ENCODE measurements around the gene CAMTA1. TPM values are rescaled to one million over a fixed set of nuclear protein-coding genes. Genes with fewer than 3 reads are reported as not detected.

The CAMTA1 gene
- total RNA-seq, 1 experiment from 2014 or later = 82.2 TPM

DNA sequence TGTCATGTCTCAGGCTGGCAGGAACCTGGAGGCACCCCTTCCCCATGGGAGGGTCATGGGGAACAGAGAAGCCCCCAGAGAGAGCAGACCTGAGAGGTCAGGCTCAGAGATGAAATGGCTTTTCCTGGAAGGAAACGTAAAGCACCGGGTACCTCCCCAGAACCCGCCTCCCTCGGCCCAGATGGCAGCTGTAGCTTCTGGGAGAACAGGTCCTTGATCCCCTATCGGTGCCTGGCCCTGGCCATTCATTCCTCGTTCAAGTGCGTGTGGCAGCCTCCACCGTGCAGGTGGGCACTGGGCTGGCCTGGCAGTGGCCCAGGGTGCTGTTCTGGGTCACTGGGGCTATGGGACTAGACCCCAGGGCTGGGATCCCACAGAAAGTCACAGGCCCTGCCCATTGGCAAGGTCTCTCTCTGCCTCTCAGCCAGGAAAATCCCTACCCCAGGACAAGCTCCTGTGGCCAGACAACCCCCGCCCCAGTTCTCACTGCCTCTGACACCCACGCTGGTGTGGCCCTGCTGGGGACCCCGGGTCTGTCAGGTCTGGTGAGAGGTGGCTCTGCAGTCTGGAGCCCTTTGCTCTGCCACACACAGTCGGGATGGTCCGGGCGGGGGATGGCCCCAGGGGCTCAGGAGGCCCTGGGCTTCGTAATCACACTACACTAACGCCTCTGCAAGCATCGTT is 802.7 kb downstream of the CAMTA1 start:
- TF ChIP-seq SIN3A (IDR thresholded peaks at IDR 0.05; ENCODE audit: borderline replicate concordance, insufficient read depth, low read depth, low read length) (no peak), TCF7L2 (IDR thresholded peaks at IDR 0.05; ENCODE audit: low read depth, low read length) (no peak), POLR2AphosphoS5 (IDR thresholded peaks at IDR 0.05; ENCODE audit: low read depth, low read length) (no peak)
- TF ChIP-seq, protein P1, sequence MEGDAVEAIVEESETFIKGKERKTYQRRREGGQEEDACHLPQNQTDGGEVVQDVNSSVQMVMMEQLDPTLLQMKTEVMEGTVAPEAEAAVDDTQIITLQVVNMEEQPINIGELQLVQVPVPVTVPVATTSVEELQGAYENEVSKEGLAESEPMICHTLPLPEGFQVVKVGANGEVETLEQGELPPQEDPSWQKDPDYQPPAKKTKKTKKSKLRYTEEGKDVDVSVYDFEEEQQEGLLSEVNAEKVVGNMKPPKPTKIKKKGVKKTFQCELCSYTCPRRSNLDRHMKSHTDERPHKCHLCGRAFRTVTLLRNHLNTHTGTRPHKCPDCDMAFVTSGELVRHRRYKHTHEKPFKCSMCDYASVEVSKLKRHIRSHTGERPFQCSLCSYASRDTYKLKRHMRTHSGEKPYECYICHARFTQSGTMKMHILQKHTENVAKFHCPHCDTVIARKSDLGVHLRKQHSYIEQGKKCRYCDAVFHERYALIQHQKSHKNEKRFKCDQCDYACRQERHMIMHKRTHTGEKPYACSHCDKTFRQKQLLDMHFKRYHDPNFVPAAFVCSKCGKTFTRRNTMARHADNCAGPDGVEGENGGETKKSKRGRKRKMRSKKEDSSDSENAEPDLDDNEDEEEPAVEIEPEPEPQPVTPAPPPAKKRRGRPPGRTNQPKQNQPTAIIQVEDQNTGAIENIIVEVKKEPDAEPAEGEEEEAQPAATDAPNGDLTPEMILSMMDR (IDR thresholded peaks at IDR 0.05) = no peak
- TF ChIP-seq, protein P2, sequence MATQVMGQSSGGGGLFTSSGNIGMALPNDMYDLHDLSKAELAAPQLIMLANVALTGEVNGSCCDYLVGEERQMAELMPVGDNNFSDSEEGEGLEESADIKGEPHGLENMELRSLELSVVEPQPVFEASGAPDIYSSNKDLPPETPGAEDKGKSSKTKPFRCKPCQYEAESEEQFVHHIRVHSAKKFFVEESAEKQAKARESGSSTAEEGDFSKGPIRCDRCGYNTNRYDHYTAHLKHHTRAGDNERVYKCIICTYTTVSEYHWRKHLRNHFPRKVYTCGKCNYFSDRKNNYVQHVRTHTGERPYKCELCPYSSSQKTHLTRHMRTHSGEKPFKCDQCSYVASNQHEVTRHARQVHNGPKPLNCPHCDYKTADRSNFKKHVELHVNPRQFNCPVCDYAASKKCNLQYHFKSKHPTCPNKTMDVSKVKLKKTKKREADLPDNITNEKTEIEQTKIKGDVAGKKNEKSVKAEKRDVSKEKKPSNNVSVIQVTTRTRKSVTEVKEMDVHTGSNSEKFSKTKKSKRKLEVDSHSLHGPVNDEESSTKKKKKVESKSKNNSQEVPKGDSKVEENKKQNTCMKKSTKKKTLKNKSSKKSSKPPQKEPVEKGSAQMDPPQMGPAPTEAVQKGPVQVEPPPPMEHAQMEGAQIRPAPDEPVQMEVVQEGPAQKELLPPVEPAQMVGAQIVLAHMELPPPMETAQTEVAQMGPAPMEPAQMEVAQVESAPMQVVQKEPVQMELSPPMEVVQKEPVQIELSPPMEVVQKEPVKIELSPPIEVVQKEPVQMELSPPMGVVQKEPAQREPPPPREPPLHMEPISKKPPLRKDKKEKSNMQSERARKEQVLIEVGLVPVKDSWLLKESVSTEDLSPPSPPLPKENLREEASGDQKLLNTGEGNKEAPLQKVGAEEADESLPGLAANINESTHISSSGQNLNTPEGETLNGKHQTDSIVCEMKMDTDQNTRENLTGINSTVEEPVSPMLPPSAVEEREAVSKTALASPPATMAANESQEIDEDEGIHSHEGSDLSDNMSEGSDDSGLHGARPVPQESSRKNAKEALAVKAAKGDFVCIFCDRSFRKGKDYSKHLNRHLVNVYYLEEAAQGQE (IDR thresholded peaks at IDR 0.05; ENCODE audit: insufficient read depth in 1 of 2, low read depth in 2 of 2, low read length in 1 of 2) = no peak
- ATAC-seq = no peak
- intact Hi-C loops (cut with micrococcal nuclease; ENCODE audit: unreplicated experiment) (no loop called here), in situ Hi-C loops (cut with HindIII; ENCODE audit: low pct_unique_long_range_greater_than_20kb, low sequenced_read_pairs) (no loop called here)
- DNase-seq (ENCODE audit: low read depth, low spot score) = no peak
- CTCF ChIA-PET = no interaction called here
- Histone ChIP-seq H3K4me1 (ENCODE audit: control insufficient read depth, insufficient read depth, low read length) (no peaks in the 10 kb centered on the region), H3K27me3 (ENCODE audit: control insufficient read depth, insufficient read depth, low read length) (no peaks in the 10 kb centered on the region), H3K36me3 (ENCODE audit: control insufficient read depth, insufficient read depth, low read length) (no peaks in the 10 kb centered on the region), H3K9me3 (ENCODE audit: control insufficient read depth, insufficient read depth, low read depth, low read length) (no peaks in the 10 kb centered on the region), H3K4me3 (ENCODE audit: low read depth in 2 of 2, low read length in 2 of 2) (no peak overlapping the region), H3K27ac (ENCODE audit: low read length) (no peak overlapping the region)
- POLR2A ChIA-PET = no interaction called here
- no TSS peak for BruUV-seq (replicated peaks)

DNA sequence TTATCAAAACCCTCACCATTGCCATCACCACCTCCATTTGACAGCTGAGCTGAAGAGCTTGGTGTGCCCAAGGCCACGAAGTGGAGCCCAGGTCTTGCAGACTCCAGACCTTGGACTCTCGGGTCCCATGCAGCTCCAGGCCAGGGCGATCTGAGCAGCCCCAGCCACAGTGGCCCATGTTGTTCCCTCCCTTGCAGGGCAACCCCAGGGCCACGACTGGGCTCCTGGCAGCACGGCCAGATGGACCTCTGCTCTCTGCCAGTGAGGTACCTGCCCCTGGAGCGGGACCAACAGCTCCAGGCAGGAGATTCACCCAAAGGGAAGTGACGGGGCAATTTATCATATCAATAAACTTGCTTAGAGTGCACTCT is 803.2 kb downstream of the CAMTA1 start:
- TF ChIP-seq, protein P1 (IDR thresholded peaks at IDR 0.05) = no peak
- TF ChIP-seq POLR2AphosphoS5 (IDR thresholded peaks at IDR 0.05; ENCODE audit: low read depth, low read length) (no peak), TCF7L2 (IDR thresholded peaks at IDR 0.05; ENCODE audit: low read depth, low read length) (no peak), SIN3A (IDR thresholded peaks at IDR 0.05; ENCODE audit: borderline replicate concordance, insufficient read depth, low read depth, low read length) (no peak)
- TF ChIP-seq, protein P2 (IDR thresholded peaks at IDR 0.05; ENCODE audit: insufficient read depth in 1 of 2, low read depth in 2 of 2, low read length in 1 of 2) = no peak
- ATAC-seq = no peak
- POLR2A ChIA-PET = no interaction called here
- H3K27ac ChIP-seq (ENCODE audit: low read length) = no peak overlapping the region
- no TSS peak for BruUV-seq (replicated peaks)
- in situ Hi-C loops (cut with HindIII; ENCODE audit: low pct_unique_long_range_greater_than_20kb, low sequenced_read_pairs) (no loop called here), intact Hi-C loops (cut with micrococcal nuclease; ENCODE audit: unreplicated experiment) (no loop called here)
- H3K27me3 ChIP-seq (ENCODE audit: control insufficient read depth, insufficient read depth, low read length) = no peaks in the 10 kb centered on the region
- no peak for DNase-seq (ENCODE audit: low read depth, low spot score)
- no peaks in the 10 kb centered on the region for H3K9me3 ChIP-seq (ENCODE audit: control insufficient read depth, insufficient read depth, low read depth, low read length)
- CTCF ChIA-PET = no interaction called here
- H3K36me3 ChIP-seq (ENCODE audit: control insufficient read depth, insufficient read depth, low read length) = no peaks in the 10 kb centered on the region
- no peak overlapping the region for H3K4me3 ChIP-seq (ENCODE audit: low read depth in 2 of 2, low read length in 2 of 2)
- H3K4me1 ChIP-seq (ENCODE audit: control insufficient read depth, insufficient read depth, low read length) = no peaks in the 10 kb centered on the region
